CD4-positive, alpha-beta T cell (primary cell): ENCODE data around the gene IGSF10. TPM values are rescaled to one million over a fixed set of nuclear protein-coding genes. Genes with fewer than 3 reads are reported as not detected.

ENCODE experiments used
- ATAC-seq: fragments of 200-7000 bp; cut with Tn5 transposase; one replicate; pipeline ENCODE4 v1.10.0; 2022; ENCODE audit warnings: mild to moderate bottlenecking; ENCODE audit not compliant: poor library complexity
- CTCF ChIA-PET: fragments of 350-600 bp; sonication (Branson Sonifier 250); formaldehyde crosslinking; loops from one replicate; lab custom pipeline; 2021; ENCODE audit warnings: antibody characterized with exemption, inconsistent platforms; lab: Charles Lee
- POLR2A ChIA-PET: fragments of 350-600 bp; sonication (Branson Sonifier 250); formaldehyde crosslinking; loops from one replicate; lab custom pipeline; 2021; ENCODE audit warnings: antibody characterized with exemption, inconsistent platforms; lab: Charles Lee
- DNase-seq, 14 experiments: peaks; one replicate each; pipeline ENCODE4 v3.0.0-alpha.2; 2013 to 2020; ENCODE audit warnings: mixed read lengths in 2 of 14
- H3K27ac ChIP-seq, 2 donors: one replicate each; pipeline versions ENCODE4 v1.5.1 to v1.7.0; 2013; ENCODE audit warnings: low read length in 2 of 2, low read depth in 1 of 2, mild to moderate bottlenecking in 1 of 2
- H3K27me3 ChIP-seq, 2 experiments: 1 replicate in 1 of 2; 2 replicates in 1 of 2; pipeline versions ENCODE4 v1.6.1 to v1.7.0; 2013; ENCODE audit warnings: low read length in 2 of 2, control low read depth in 1 of 2, mild to moderate bottlenecking in 1 of 2, moderate library complexity in 1 of 2; ENCODE audit not compliant: insufficient read depth in 2 of 2, control insufficient read depth in 1 of 2
- H3K36me3 ChIP-seq: one replicate; pipeline ENCODE4 v1.6.1; 2013; ENCODE audit warnings: low read length, control low read depth; ENCODE audit not compliant: insufficient read depth
- H3K4me1 ChIP-seq: one replicate; pipeline ENCODE4 v1.6.1; 2013; ENCODE audit warnings: low read length, control low read depth; ENCODE audit not compliant: insufficient read depth
- H3K4me3 ChIP-seq: one replicate; pipeline ENCODE4 v1.5.1; 2013; ENCODE audit warnings: mild to moderate bottlenecking, low read length, moderate library complexity
- H3K9me3 ChIP-seq, 2 experiments: 1 replicate in 1 of 2; 2 replicates in 1 of 2; pipeline versions ENCODE4 v1.6.1 to v1.7.0; 2013; ENCODE audit warnings: low read length in 2 of 2, mild to moderate bottlenecking in 2 of 2, control low read depth in 1 of 2, moderate library complexity in 1 of 2; ENCODE audit not compliant: control insufficient read depth in 1 of 2, insufficient read depth in 1 of 2
- H3K27ac Mint-ChIP-seq: one replicate; pipeline ENCODE4 v1.8.0; 2020; ENCODE audit warnings: mixed read lengths
- H3K27me3 Mint-ChIP-seq: one replicate; pipeline ENCODE4 v1.8.0; 2021; ENCODE audit warnings: mixed read lengths
- H3K36me3 Mint-ChIP-seq: one replicate; pipeline ENCODE4 v1.8.0; 2021; ENCODE audit warnings: low read depth, mixed read lengths
- H3K4me1 Mint-ChIP-seq: one replicate; pipeline ENCODE4 v1.8.0; 2021; ENCODE audit warnings: low read depth, mixed read lengths
- H3K4me3 Mint-ChIP-seq: one replicate; pipeline ENCODE4 v1.8.0; 2020; ENCODE audit warnings: mild to moderate bottlenecking, mixed read lengths
- H3K9me3 Mint-ChIP-seq: one replicate; pipeline ENCODE4 v1.8.0; 2020; ENCODE audit warnings: mixed read lengths
- intact Hi-C, 2 experiments: fragments of 100-400 bp; cut with DNase I in 1 of 2; cut with micrococcal nuclease in 1 of 2; formaldehyde crosslinking; loops; one replicate each; pipeline versions ENCODE4 v1.15.1 to v1.9.0; 2023 to 2025; cut with DNase I, micrococcal nuclease
- total RNA-seq, 174 experiments: library from RNA in 2 of 174; stranded (reverse) in 2 of 174; gene quantifications; one replicate each; pipeline ENCODE4 v1.2.3 and lab custom pipeline; 2021 to 2026
- TF ChIP-seq, protein P1 (sequence below): fragments of 200-600 bp; IDR thresholded peaks from one replicate; pipeline ENCODE4 v1.8.0; 2022; ENCODE audit warnings: antibody characterized with exemption, mild to moderate bottlenecking

Gene IGSF10
- total RNA-seq, 2 experiments from 2014 or later = not detected

DNA sequence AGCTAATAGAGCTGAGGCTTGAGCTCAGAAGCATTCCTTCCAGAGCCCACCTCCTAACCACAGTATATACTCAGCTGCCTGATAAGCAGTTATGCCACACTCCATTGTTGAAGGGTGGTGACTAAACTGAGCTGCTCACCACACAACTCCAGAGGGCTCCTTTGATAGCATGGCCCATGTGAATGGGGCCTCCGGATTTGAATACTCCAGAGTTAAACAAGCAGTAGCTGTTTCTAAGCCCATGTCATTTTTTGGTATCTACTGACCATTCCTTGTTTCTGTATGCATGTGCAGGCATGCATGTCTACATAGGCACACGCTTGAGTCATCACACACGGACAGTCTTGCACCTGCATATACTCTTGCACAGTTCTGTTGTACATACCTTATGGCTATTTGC, 28.9 kb downstream of the IGSF10 start:
- no peaks in the 10 kb centered on the region for H3K4me1 ChIP-seq
- no peaks in the 10 kb centered on the region for H3K27me3 Mint-ChIP-seq
- no peak for DNase-seq
- no peaks in the 10 kb centered on the region for H3K9me3 Mint-ChIP-seq
- no peak overlapping the region for H3K27ac Mint-ChIP-seq
- no peak for ATAC-seq
- no peak overlapping the region for H3K4me3 ChIP-seq
- H3K36me3 ChIP-seq = no peaks in the 10 kb centered on the region
- no peak overlapping the region for H3K27ac ChIP-seq
- H3K27me3 ChIP-seq = no peaks in the 10 kb centered on the region
- intact Hi-C loops = loop anchor here (1.0 to 10.0 kb wide), 2 partner anchors 26 to 207 kb away; no protein-coding TSS in a partner anchor
- ChIA-PET POLR2A (no interaction called here), CTCF (interaction anchor here (0.6 kb wide), 1 partner anchor 1194 kb away, joined by 5 read pairs; no protein-coding TSS in a partner anchor)
- TF ChIP-seq, protein P1, sequence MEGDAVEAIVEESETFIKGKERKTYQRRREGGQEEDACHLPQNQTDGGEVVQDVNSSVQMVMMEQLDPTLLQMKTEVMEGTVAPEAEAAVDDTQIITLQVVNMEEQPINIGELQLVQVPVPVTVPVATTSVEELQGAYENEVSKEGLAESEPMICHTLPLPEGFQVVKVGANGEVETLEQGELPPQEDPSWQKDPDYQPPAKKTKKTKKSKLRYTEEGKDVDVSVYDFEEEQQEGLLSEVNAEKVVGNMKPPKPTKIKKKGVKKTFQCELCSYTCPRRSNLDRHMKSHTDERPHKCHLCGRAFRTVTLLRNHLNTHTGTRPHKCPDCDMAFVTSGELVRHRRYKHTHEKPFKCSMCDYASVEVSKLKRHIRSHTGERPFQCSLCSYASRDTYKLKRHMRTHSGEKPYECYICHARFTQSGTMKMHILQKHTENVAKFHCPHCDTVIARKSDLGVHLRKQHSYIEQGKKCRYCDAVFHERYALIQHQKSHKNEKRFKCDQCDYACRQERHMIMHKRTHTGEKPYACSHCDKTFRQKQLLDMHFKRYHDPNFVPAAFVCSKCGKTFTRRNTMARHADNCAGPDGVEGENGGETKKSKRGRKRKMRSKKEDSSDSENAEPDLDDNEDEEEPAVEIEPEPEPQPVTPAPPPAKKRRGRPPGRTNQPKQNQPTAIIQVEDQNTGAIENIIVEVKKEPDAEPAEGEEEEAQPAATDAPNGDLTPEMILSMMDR = no peak
- H3K4me1 Mint-ChIP-seq = no peaks in the 10 kb centered on the region
- no peak overlapping the region for H3K4me3 Mint-ChIP-seq
- H3K36me3 Mint-ChIP-seq = no peaks in the 10 kb centered on the region
- no peaks in the 10 kb centered on the region for H3K9me3 ChIP-seq

DNA sequence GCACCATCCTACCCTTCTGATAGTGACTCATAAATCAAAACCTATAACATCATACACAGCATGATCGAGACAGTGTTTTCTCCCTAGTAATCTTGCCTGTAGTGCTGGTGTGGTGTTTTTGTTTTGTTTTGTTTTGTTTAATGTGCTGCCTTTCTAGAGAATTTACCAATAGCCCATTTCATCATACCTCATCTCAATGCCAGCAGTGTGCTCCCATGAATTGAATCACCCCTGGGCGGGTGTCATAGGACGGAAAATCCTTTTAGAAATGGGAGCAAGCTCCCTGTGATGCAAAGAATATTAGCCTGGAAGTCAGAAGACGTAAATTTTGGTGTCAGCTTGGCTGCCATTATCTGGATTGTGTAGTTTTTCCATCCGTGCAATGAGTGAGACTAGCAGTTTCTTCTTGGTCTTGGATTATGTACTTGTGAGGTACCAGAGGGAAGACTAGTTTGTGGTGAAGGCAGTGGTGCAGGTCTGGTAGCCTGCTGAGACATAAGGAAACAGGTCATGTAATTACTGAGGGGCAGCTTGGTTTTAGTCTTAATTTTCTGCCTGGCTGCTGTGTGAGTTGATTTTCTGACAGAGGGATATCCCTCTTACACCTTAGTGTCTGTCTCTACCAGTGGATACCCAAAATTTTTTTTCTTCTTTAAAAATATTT, 29.9 kb downstream of the IGSF10 start:
- no peaks in the 10 kb centered on the region for H3K36me3 ChIP-seq
- ATAC-seq = no peak
- POLR2A ChIA-PET = no interaction called here
- no peak overlapping the region for H3K4me3 Mint-ChIP-seq
- H3K9me3 ChIP-seq = no peaks in the 10 kb centered on the region
- H3K36me3 Mint-ChIP-seq = no peaks in the 10 kb centered on the region
- no peaks in the 10 kb centered on the region for H3K4me1 Mint-ChIP-seq
- H3K9me3 Mint-ChIP-seq = no peaks in the 10 kb centered on the region
- TF ChIP-seq, protein P1 = no peak
- H3K27ac Mint-ChIP-seq = no peak overlapping the region
- H3K4me3 ChIP-seq = no peak overlapping the region
- H3K4me1 ChIP-seq = no peaks in the 10 kb centered on the region
- no peak overlapping the region for H3K27ac ChIP-seq
- H3K27me3 Mint-ChIP-seq = no peaks in the 10 kb centered on the region
- no peaks in the 10 kb centered on the region for H3K27me3 ChIP-seq
- CTCF ChIA-PET = no interaction called here
- DNase-seq = no peak
- intact Hi-C loops = loop anchor here (1.0 to 10.0 kb wide), 2 partner anchors 27 to 206 kb away; no protein-coding TSS in a partner anchor

DNA sequence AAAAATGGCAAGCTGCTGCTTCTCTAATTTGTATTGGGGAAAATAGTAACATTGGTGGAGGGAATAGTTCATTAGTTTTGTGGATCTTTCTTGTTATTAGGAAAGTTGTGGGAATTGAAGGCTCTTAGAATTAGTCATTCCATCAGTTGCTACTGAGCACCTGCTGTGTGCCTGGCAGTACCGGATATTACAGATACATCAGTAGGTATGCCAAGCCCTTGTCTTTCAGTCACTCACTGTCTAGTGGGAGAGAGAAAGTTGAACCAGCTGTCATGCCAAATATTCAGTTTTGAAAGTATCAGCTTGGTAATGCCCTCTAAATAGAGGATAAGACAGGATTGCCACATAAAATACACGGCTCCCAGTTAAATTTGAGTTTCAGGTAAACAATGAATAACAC, 32.5 kb downstream of the IGSF10 start:
- Mint-ChIP-seq H3K4me1 (no peaks in the 10 kb centered on the region), H3K9me3 (no peaks in the 10 kb centered on the region), H3K27ac (no peak overlapping the region), H3K27me3 (no peaks in the 10 kb centered on the region), H3K4me3 (no peak overlapping the region), H3K36me3 (no peaks in the 10 kb centered on the region)
- intact Hi-C loops = no loop called here
- H3K4me3 ChIP-seq = no peak overlapping the region
- H3K27me3 ChIP-seq = no peaks in the 10 kb centered on the region
- ATAC-seq = no peak
- DNase-seq = no peak
- H3K9me3 ChIP-seq = no peaks in the 10 kb centered on the region
- CTCF ChIA-PET = no interaction called here
- no peak overlapping the region for H3K27ac ChIP-seq
- TF ChIP-seq, protein P1 = no peak
- H3K36me3 ChIP-seq = no peaks in the 10 kb centered on the region
- POLR2A ChIA-PET = no interaction called here
- no peaks in the 10 kb centered on the region for H3K4me1 ChIP-seq
